Measurements from ENCODE around the gene AHI1. TPM values are rescaled to one million over a fixed set of nuclear protein-coding genes. Genes with fewer than 3 reads are reported as not detected.

The AHI1 gene
- total and polyA plus RNA-seq, 12 donors = 4.1 to 19.8 (median 11.9) TPM

DNA sequence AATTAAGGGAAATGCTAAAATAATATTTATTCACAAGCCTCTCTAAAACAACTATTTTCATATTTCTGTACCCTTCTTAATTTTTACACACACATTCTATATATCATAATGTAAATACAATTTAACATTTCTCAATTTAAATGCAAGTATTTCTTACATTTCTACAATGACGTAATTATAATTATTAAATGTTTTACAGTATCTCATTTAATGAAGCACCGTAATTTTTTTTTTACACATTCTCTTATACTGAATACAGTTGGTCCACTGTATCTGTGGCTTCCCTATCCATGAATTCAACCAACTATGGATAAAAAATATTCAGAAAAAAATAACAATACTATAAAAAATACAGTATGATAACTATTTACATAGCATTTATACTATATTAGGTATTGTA lies 85.7 kb downstream of the AHI1 start:
- Histone ChIP-seq H3K27ac (no peak overlapping the region), H3K4me1 (no peaks in the 10 kb centered on the region), H3K36me3 (peaks cover 0 to 45% (median 7%) of the 10 kb centered on the region in 9 donors), H3K27me3 (no peaks in the 10 kb centered on the region), H3K9me3 (no peaks in the 10 kb centered on the region), H3K4me3 (no peak overlapping the region)
- WGBS, 2 donors = 97 to 98% methylated on average over 2 of the region's 2 CpGs
- TF ChIP-seq, protein P1, sequence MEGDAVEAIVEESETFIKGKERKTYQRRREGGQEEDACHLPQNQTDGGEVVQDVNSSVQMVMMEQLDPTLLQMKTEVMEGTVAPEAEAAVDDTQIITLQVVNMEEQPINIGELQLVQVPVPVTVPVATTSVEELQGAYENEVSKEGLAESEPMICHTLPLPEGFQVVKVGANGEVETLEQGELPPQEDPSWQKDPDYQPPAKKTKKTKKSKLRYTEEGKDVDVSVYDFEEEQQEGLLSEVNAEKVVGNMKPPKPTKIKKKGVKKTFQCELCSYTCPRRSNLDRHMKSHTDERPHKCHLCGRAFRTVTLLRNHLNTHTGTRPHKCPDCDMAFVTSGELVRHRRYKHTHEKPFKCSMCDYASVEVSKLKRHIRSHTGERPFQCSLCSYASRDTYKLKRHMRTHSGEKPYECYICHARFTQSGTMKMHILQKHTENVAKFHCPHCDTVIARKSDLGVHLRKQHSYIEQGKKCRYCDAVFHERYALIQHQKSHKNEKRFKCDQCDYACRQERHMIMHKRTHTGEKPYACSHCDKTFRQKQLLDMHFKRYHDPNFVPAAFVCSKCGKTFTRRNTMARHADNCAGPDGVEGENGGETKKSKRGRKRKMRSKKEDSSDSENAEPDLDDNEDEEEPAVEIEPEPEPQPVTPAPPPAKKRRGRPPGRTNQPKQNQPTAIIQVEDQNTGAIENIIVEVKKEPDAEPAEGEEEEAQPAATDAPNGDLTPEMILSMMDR (IDR thresholded peaks at IDR 0.05) = no peak
- DNase-seq (no peak), ATAC-seq (no peak)
- intact Hi-C loops (cut with DNase I) = no loop called here

DNA sequence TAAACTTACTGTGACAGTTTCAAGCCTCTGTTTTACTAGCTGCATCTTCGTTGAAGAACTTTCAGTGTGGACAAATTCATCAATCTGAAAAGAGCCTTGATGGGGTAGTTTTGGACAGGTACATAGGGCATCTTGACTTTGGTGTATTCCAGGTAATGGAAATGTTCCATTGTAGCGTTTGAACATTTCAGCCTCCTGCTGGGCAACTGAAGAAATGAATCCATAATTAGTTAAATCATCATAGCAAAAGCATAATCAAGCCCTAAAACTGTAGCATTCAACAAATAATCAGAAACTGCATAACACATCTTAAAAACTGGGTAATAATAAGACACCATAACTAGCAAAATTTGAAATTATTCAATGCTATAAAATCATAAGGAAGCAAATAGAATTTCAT lies 86.2 kb downstream of the AHI1 start:
- no peaks in the 10 kb centered on the region for H3K9me3 ChIP-seq
- 86 to 87% methylated on average over 2 of the region's 2 CpGs for WGBS, 2 donors
- TF ChIP-seq, protein P1 (IDR thresholded peaks at IDR 0.05) = peak in 1 of 9 donors; percentile 15
- no peak overlapping the region for H3K27ac ChIP-seq
- no peak for ATAC-seq
- no peak for DNase-seq
- no peaks in the 10 kb centered on the region for H3K27me3 ChIP-seq
- H3K36me3 ChIP-seq = peaks cover 0 to 50% (median 7%) of the 10 kb centered on the region in 9 donors
- intact Hi-C loops (cut with DNase I) = no loop called here
- H3K4me1 ChIP-seq = no peaks in the 10 kb centered on the region
- H3K4me3 ChIP-seq = no peak overlapping the region

DNA sequence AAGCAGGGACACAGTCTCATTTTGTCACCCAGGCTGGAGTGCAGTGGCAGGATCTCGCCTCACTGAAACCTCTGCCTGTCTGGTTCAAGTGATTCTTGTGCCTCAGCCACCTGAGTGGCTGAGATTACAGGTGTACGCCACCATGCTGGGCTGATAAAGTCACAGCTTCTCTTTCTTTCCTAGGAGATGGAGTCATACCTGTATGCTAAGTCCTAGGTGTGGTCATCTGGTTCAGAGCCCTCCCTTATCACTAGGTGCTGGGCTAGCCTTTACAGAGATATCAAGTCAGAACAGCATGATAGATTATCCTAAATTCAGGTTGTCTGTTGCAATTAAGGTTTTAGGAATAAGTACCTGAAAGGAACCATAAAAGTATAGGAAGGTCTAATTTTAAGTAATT lies 86.7 kb downstream of the AHI1 start:
- H3K27me3 ChIP-seq = no peaks in the 10 kb centered on the region
- no peak overlapping the region for H3K27ac ChIP-seq
- no peak overlapping the region for H3K4me3 ChIP-seq
- DNase-seq (no peak), ATAC-seq (no peak)
- TF ChIP-seq, protein P1 (IDR thresholded peaks at IDR 0.05) = no peak
- WGBS, 2 donors = 96 to 98% methylated on average over 2 of the region's 2 CpGs
- intact Hi-C loops (cut with DNase I) = no loop called here
- H3K9me3 ChIP-seq = no peaks in the 10 kb centered on the region
- H3K36me3 ChIP-seq = peaks cover 0 to 55% (median 7%) of the 10 kb centered on the region in 9 donors
- H3K4me1 ChIP-seq = no peaks in the 10 kb centered on the region

DNA sequence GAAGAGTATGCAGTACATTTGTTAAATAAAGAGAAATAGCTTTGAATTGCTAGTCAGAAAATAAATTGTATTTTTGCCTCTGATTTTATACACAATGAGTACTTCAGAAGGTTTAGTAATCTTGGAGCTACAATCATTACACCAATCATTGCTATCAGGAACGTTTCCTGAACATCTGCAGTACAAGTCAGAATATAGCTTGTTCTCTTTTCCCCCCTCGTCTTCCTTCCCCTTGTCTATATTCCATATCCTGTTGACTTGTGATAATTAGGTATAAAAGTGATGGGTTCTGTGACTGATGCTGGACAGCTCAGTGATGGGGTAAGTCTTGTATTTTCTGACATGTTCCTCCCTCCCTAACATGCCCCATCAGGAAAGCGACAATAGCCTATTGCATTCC lies 94.0 kb downstream of the AHI1 start:
- Histone ChIP-seq H3K4me1 (no peaks in the 10 kb centered on the region), H3K27me3 (no peaks in the 10 kb centered on the region), H3K36me3 (peaks cover 0 to 68% (median 7%) of the 10 kb centered on the region in 9 donors), H3K9me3 (no peaks in the 10 kb centered on the region), H3K4me3 (no peak overlapping the region), H3K27ac (no peak overlapping the region)
- no peak for DNase-seq
- WGBS, 2 donors = 54 to 71% methylated on average over 3 of the region's 3 CpGs
- intact Hi-C loops (cut with DNase I) = no loop called here
- TF ChIP-seq, protein P1 (IDR thresholded peaks at IDR 0.05) = no peak
- no peak for ATAC-seq
